ENCODE data around the gene ISCA2. TPM values are rescaled to one million over a fixed set of nuclear protein-coding genes. Genes with fewer than 3 reads are reported as not detected.

Gene ISCA2
- total RNA-seq, 1 experiment from 2014 or later, result 24.3 TPM

Other genes starting within 250 kb of the ISCA2 start
- 24.7 and 26.2 TPM in 2 replicates for gene ABCD4, start 190.8 kb upstream of the ISCA2 start, total RNA-seq (2014; rRNA removed; shearing (Covaris generic))
- gene VRTN, start 145.3 kb upstream of the ISCA2 start, total RNA-seq (2014; rRNA removed; shearing (Covaris generic)), result not detected in 2 replicates
- gene SYNDIG1L, start 67.6 kb upstream of the ISCA2 start, total RNA-seq (2014; rRNA removed; shearing (Covaris generic)), result not detected in 2 replicates
- 59.3 and 74.8 TPM in 2 replicates for gene NPC2, start 460 bp upstream of the ISCA2 start, total RNA-seq (2014; rRNA removed; shearing (Covaris generic))
- 0.43 and 0.79 TPM in 2 replicates for gene LTBP2, start 118.5 kb downstream of the ISCA2 start, total RNA-seq (2014; rRNA removed; shearing (Covaris generic))
- gene AREL1, start 219.3 kb downstream of the ISCA2 start, total RNA-seq (2014; rRNA removed; shearing (Covaris generic)), result 23.6 and 31.2 TPM in 2 replicates
- gene FCF1, start 219.4 kb downstream of the ISCA2 start, total RNA-seq (2014; rRNA removed; shearing (Covaris generic)), result 51.0 and 59.5 TPM in 2 replicates

Data from NCI-H460 (cell line).